Measurements from ENCODE around the gene EPO.
"Not testable (repeated sequence)": the region's sequence is repeated elsewhere in the genome, so short reads cannot be mapped to it uniquely, and the experiment has no call there.

The EPO gene

DNA sequence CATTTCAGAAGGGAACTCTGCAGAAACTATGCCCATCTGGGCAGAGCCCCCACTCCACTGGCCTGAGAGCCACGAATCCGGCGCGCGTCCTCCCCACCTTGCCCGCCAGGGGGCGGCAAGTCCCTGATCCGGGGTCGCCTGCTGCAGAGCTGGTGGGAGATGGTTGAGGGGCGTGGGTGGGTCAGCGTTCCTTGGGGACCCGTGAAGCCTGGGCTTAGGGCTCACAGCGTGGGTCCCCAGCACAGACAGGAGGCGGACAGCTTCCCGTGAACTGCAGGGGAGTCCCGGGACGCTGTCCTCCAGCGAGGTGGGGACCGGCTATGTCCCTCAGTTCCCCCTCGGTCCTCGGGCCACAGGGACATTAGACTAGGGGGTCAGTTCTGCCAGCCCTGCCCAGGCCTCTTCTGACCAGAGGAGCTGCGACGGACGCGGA lies 14.9 kb upstream of the EPO start:
- Mint-ChIP-seq H3K36me3 (ENCODE audit: insufficient read depth) (peaks cover 21% of the 10 kb centered on the region), H3K27me3 (peaks cover 0 to 7% of the 10 kb centered on the region in 2 donors), H3K9me3 (no peaks in the 10 kb centered on the region), H3K4me3 (peak overlapping the region; percentile 96 to 98), H3K27ac (peak overlapping the region; percentile 97 to 98), H3K4me1 (ENCODE audit: low read depth in 2 of 2) (peaks cover 11 to 17% of the 10 kb centered on the region in 2 donors)
- peak; percentile 57 for ATAC-seq (replicated peaks)
- DNase-seq: peak; percentile 73 to 82 (median 76)

DNA sequence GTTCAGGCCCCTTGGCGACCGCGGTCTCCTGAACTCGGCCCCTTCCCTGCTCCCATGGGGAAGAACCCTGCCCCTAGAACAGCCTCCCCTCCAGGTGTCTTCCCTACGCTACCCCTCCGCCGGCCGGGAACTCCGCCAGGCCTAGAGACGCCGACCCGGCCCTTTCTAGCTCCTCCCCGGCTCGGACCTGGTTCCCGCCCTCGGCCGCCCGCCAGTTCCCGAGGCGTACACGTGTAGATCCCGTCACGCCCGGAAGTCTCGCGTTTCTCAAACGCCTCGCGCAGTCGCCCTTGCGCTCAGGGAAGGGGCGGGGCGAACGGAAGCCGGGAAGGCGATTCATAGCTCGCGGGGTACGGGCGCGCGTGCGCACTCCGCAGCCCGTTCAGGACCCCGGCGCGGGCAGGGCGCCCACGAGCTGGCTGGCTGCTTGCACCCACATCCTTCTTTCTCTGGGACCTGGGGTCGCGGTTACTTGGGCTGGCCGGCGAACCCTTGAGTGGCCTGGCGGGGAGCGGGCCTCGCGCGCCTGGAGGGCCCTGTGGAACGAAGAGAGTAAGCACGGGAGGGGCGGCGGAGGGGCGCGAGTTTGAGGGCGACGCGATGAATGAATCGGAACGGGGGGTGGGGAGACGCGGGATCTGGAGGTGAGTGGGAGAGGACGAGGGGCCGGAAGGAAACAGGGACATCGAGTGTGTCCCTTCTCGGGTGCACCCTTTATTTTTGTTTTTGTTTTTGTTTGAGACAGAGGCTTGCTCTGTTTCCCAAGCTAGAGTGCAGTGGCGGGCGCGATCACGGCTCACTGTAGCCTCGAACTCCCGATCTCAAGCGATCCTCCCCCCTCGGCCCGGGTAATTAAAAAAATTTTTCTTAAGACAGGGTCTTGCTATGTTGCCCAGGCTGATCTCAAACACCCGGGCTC lies 14.3 kb upstream of the EPO start, which contains the start of gene POP7:
Gene POP7, plus strand, starts transcription at position 369 of the 919 bp plus-strand sequence. CDS start 710 bp downstream, outside the sequence.
- ATAC-seq (replicated peaks) (peak; percentile 94), DNase-seq (peak; percentile 97 to 98 (median 98))
- Mint-ChIP-seq H3K4me1 (ENCODE audit: low read depth in 2 of 2) (peaks cover 11 to 17% of the 10 kb centered on the region in 2 donors), H3K36me3 (ENCODE audit: insufficient read depth) (peaks cover 21% of the 10 kb centered on the region), H3K27me3 (peaks cover 0 to 5% of the 10 kb centered on the region in 2 donors), H3K4me3 (peak within 1 kb of the TSS; percentile 96 to 98), H3K9me3 (no peaks in the 10 kb centered on the region), H3K27ac (peak within 1 kb of the TSS; percentile 97 to 98)

DNA sequence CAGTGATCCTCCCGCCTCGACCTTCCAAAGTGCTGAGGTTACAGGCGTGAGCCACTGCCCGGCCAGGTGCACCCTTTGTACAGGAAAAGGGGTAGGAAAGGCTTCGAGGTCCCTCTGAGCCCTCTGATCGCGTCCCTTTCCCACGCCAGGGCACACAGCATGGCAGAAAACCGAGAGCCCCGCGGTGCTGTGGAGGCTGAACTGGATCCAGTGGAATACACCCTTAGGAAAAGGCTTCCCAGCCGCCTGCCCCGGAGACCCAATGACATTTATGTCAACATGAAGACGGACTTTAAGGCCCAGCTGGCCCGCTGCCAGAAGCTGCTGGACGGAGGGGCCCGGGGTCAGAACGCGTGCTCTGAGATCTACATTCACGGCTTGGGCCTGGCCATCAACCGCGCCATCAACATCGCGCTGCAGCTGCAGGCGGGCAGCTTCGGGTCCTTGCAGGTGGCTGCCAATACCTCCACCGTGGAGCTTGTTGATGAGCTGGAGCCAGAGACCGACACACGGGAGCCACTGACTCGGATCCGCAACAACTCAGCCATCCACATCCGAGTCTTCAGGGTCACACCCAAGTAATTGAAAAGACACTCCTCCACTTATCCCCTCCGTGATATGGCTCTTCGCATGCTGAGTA lies 13.5 kb upstream of the EPO start:
- no peak for ATAC-seq (replicated peaks)
- Mint-ChIP-seq H3K4me1 (ENCODE audit: low read depth in 2 of 2) (peaks cover 11 to 17% of the 10 kb centered on the region in 2 donors), H3K4me3 (peak overlapping the region; percentile 96 to 98), H3K9me3 (no peaks in the 10 kb centered on the region), H3K27ac (peak overlapping the region; percentile 97 to 98), H3K36me3 (ENCODE audit: insufficient read depth) (peaks cover 21% of the 10 kb centered on the region), H3K27me3 (no peaks in the 10 kb centered on the region)
- no peak for DNase-seq

DNA sequence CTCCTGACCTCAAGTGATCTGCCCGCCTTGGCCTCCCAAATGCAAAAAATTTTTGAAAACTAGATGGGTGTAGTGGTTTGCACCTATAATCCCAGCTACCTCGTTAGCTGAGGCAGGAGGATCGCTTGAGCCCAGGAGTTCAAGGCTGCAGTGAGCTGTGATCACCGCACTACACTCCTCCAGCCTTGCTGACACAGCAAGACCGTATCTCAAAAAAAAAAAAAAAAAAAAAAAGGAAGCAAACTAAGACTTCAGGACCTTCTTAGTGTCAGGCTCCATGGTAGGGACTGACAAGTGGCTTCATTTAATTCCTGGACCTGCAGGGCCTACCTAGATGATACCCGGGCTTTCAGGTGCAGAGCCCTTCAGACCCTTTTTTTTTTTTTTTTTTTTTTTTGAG lies 11.9 kb upstream of the EPO start:
- Mint-ChIP-seq H3K4me1 (ENCODE audit: low read depth in 2 of 2) (peaks cover 11 to 17% of the 10 kb centered on the region in 2 donors), H3K27ac (no peak overlapping the region), H3K4me3 (peak overlapping the region in 1 of 2 donors; percentile 98), H3K36me3 (ENCODE audit: insufficient read depth) (peaks cover 21% of the 10 kb centered on the region), H3K27me3 (no peaks in the 10 kb centered on the region), H3K9me3 (no peaks in the 10 kb centered on the region)
- no peak for ATAC-seq (replicated peaks)
- no peak for DNase-seq

DNA sequence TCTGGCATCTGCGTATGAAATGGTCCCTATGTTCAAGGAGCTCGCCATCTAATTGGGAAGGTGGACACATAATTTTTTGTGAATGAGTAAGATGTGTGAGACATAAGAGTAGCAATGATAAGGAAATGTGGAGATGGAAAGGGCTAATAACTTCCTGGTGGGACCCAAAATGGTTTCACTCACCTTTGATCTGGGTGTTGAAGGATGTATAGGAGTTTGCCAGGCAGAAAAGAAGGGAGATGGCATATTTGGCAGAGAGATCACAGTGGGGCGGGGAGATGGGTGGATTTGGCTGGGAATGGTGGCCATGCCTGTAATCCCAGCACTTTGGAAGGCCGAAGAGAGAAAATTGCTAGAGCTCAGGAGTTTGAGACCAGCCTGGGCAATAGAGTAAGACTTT lies 9.8 kb upstream of the EPO start:
- peaks cover 11 to 17% of the 10 kb centered on the region in 2 donors for H3K4me1 Mint-ChIP-seq (ENCODE audit: low read depth in 2 of 2)
- peaks cover 0 to 5% of the 10 kb centered on the region in 2 donors for H3K27me3 Mint-ChIP-seq
- peak overlapping the region in 1 of 2 donors; percentile 42 for H3K27ac Mint-ChIP-seq
- H3K9me3 Mint-ChIP-seq: no peaks in the 10 kb centered on the region
- ATAC-seq (replicated peaks) (no peak), DNase-seq (no peak)
- H3K36me3 Mint-ChIP-seq (ENCODE audit: insufficient read depth): peaks cover 21% of the 10 kb centered on the region
- H3K4me3 Mint-ChIP-seq: no peak overlapping the region

DNA sequence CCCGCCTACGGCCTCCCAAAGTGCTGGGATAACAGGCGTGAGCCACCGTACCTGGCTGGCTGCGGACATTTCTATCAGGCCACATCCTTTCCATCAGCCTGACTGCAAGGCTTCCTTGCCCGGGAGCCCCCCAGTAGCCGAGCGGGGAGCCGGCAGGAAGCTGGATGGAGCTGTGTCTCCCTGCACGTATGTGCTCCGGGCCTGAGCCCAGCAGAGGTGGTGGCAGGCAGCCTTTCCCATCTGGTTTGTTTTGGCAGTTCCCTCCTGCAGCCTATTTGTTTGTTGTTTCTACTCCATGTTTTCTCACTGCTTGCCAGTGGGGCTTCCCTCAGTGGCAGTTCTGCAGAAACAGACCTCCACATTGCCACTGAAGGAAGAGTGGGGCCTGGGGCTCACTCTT lies 8.9 kb upstream of the EPO start:
- Mint-ChIP-seq H3K36me3 (ENCODE audit: insufficient read depth) (peaks cover 16% of the 10 kb centered on the region), H3K4me3 (no peak overlapping the region)
- no peak for ATAC-seq (replicated peaks)

DNA sequence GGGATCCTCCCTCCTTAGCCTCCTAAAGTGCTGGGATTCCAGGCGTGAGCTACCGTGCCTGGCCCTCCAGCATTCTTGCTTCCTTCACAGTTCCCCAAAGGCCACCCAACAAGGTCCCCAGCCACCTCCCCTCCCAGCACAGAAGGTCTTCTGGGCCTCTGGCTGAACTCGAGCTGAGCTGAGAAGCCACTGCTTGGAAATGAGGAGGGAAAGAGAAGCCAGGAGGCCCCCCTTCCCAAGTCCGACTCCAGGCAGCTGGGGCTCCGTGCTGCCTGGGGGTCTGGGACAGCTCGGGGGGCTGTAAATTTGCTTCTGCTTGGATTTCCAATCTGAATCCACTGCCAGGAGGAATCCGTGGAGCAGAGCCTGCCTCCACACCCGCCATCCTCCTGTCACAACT lies 5.5 kb upstream of the EPO start:
- Mint-ChIP-seq H3K4me3 (no peak overlapping the region), H3K4me1 (ENCODE audit: low read depth in 2 of 2) (no peaks in the 10 kb centered on the region), H3K36me3 (ENCODE audit: insufficient read depth) (no peaks in the 10 kb centered on the region), H3K27me3 (peaks cover 18 to 44% of the 10 kb centered on the region in 2 donors), H3K27ac (no peak overlapping the region), H3K9me3 (peaks cover 0 to 2% of the 10 kb centered on the region in 2 donors)
- ATAC-seq (replicated peaks) (no peak), DNase-seq (no peak)

More for the DNA sequence above, 8.9 kb upstream of the EPO start:
- no peaks in the 10 kb centered on the region for H3K9me3 Mint-ChIP-seq
- no peak for DNase-seq
- no peak overlapping the region for H3K27ac Mint-ChIP-seq
- peaks cover 7 to 10% of the 10 kb centered on the region in 2 donors for H3K4me1 Mint-ChIP-seq (ENCODE audit: low read depth in 2 of 2)
- H3K27me3 Mint-ChIP-seq: peaks cover 0 to 10% of the 10 kb centered on the region in 2 donors

DNA sequence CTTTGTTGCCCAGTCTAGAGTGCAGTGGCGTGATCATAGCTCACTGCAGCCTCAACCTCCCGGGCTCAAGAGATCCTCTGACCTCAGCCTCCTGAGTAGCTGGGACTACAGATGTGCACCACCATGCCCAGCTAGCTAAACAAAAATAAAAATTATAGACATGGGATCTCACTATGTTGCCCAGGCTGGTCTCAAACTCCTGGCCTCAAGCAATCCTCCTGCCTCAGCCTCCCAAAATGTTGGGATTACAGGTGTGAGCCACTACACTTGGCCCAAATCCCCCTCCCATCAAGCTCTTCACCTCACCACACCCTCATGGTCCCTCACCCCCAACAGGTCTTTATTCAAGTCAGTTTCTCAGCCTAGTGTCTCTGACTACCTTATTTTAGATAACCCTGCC lies 3.2 kb upstream of the EPO start:
- not testable (repeated sequence) for H3K4me3 Mint-ChIP-seq; H3K27ac Mint-ChIP-seq; DNase-seq; H3K36me3 Mint-ChIP-seq (ENCODE audit: insufficient read depth); H3K9me3 Mint-ChIP-seq; H3K4me1 Mint-ChIP-seq (ENCODE audit: low read depth in 2 of 2); ATAC-seq (replicated peaks)
- peaks cover 36 to 66% of the 10 kb centered on the region in 2 donors for H3K27me3 Mint-ChIP-seq

DNA sequence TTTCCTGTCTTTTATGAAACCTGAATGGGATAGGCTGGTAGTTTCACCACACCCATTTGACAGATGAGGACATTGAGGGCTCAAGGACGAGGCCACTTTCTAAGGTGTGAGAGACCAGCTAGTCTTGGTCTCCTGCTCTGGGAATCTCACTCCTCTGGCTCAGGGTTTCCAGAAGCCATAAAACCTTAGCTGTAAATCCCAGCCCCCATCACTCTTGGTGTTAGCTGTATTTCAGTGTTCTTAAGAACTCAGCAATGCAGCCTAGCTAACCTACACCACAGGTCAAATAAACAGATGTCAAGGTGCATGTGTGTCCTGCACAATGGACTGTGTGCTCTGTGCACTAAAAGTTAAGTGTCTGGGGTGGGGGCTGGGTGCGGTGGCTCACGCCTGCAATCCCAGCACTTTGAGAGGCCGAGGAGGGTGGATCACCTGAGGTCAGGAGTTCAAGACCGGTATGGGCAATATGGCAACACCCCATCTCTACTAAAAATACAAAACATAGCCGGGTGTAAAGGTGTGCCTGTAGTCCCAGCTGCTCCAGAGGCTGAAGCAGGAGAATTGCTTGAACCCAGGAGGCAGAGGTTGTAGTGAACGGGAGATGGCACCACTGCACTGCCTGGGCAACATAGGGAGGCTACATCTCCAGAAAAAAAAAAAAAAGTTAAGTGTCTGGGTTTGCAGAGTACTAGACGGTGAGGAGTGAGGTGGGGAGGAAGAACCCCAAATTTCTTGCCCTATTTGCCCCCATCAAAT lies 567 bp upstream of the EPO start:
- no peak for DNase-seq

DNA sequence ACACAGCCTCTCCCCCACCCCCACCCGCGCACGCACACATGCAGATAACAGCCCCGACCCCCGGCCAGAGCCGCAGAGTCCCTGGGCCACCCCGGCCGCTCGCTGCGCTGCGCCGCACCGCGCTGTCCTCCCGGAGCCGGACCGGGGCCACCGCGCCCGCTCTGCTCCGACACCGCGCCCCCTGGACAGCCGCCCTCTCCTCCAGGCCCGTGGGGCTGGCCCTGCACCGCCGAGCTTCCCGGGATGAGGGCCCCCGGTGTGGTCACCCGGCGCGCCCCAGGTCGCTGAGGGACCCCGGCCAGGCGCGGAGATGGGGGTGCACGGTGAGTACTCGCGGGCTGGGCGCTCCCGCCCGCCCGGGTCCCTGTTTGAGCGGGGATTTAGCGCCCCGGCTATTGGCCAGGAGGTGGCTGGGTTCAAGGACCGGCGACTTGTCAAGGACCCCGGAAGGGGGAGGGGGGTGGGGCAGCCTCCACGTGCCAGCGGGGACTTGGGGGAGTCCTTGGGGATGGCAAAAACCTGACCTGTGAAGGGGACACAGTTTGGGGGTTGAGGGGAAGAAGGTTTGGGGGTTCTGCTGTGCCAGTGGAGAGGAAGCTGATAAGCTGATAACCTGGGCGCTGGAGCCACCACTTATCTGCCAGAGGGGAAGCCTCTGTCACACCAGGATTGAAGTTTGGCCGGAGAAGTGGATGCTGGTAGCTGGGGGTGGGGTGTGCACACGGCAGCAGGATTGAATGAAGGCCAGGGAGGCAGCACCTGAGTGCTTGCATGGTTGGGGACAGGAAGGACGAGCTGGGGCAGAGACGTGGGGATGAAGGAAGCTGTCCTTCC lies 620 bp downstream of the EPO start:
- Mint-ChIP-seq H3K4me1 (ENCODE audit: low read depth in 2 of 2) (peaks cover 0 to 5% of the 10 kb centered on the region in 2 donors), H3K4me3 (no peak overlapping the region), H3K9me3 (peaks cover 0 to 2% of the 10 kb centered on the region in 2 donors), H3K27me3 (peaks cover 56 to 86% of the 10 kb centered on the region in 2 donors), H3K36me3 (ENCODE audit: insufficient read depth) (no peaks in the 10 kb centered on the region), H3K27ac (no peak overlapping the region)
- DNase-seq: no peak
- no peak for ATAC-seq (replicated peaks)

More for the DNA sequence above, 567 bp upstream of the EPO start:
- H3K4me1 Mint-ChIP-seq (ENCODE audit: low read depth in 2 of 2): no peaks in the 10 kb centered on the region
- H3K27ac Mint-ChIP-seq: no peak overlapping the region
- H3K27me3 Mint-ChIP-seq: peaks cover 56 to 93% of the 10 kb centered on the region in 2 donors
- no peaks in the 10 kb centered on the region for H3K36me3 Mint-ChIP-seq (ENCODE audit: insufficient read depth)
- H3K4me3 Mint-ChIP-seq: no peak overlapping the region
- H3K9me3 Mint-ChIP-seq: peaks cover 0 to 2% of the 10 kb centered on the region in 2 donors
- ATAC-seq (replicated peaks): no peak

DNA sequence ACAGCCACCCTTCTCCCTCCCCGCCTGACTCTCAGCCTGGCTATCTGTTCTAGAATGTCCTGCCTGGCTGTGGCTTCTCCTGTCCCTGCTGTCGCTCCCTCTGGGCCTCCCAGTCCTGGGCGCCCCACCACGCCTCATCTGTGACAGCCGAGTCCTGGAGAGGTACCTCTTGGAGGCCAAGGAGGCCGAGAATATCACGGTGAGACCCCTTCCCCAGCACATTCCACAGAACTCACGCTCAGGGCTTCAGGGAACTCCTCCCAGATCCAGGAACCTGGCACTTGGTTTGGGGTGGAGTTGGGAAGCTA lies 1.2 kb downstream of the EPO start:
- Mint-ChIP-seq H3K36me3 (ENCODE audit: insufficient read depth) (no peaks in the 10 kb centered on the region), H3K27me3 (peaks cover 56 to 85% of the 10 kb centered on the region in 2 donors), H3K9me3 (peaks cover 0 to 2% of the 10 kb centered on the region in 2 donors), H3K27ac (no peak overlapping the region), H3K4me1 (ENCODE audit: low read depth in 2 of 2) (peaks cover 0 to 5% of the 10 kb centered on the region in 2 donors), H3K4me3 (no peak overlapping the region)
- ATAC-seq (replicated peaks) (no peak), DNase-seq (no peak)

DNA sequence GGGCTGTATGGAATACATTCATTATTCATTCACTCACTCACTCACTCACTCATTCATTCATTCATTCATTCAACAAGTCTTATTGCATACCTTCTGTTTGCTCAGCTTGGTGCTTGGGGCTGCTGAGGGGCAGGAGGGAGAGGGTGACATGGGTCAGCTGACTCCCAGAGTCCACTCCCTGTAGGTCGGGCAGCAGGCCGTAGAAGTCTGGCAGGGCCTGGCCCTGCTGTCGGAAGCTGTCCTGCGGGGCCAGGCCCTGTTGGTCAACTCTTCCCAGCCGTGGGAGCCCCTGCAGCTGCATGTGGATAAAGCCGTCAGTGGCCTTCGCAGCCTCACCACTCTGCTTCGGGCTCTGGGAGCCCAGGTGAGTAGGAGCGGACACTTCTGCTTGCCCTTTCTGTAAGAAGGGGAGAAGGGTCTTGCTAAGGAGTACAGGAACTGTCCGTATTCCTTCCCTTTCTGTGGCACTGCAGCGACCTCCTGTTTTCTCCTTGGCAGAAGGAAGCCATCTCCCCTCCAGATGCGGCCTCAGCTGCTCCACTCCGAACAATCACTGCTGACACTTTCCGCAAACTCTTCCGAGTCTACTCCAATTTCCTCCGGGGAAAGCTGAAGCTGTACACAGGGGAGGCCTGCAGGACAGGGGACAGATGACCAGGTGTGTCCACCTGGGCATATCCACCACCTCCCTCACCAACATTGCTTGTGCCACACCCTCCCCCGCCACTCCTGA lies 2.4 kb downstream of the EPO start:
- peaks cover 0 to 5% of the 10 kb centered on the region in 2 donors for H3K4me1 Mint-ChIP-seq (ENCODE audit: low read depth in 2 of 2)
- no peak overlapping the region for H3K4me3 Mint-ChIP-seq
- no peak overlapping the region for H3K27ac Mint-ChIP-seq
- H3K27me3 Mint-ChIP-seq: peaks cover 60 to 80% of the 10 kb centered on the region in 2 donors
- ATAC-seq (replicated peaks) (no peak), DNase-seq (no peak)
- no peaks in the 10 kb centered on the region for H3K36me3 Mint-ChIP-seq (ENCODE audit: insufficient read depth)
- H3K9me3 Mint-ChIP-seq: peaks cover 0 to 2% of the 10 kb centered on the region in 2 donors

Data from effector memory CD8-positive, alpha-beta T cell (primary cell).